Right lobe of liver (tissue), 6 donors: ENCODE measurements around the gene SHISA3. TPM values are rescaled to one million over a fixed set of nuclear protein-coding genes. Genes with fewer than 3 reads are reported as not detected.

Source experiments
- ATAC-seq, 4 donors: fragments of 200-7000 bp; cut with Tn5 transposase; one replicate each; pipeline ENCODE4 v1.9.1; 2020; ENCODE audit warnings: mild to moderate bottlenecking in 4 of 4, moderate library complexity in 4 of 4
- DNase-seq, 3 donors: peaks; one replicate each; pipeline ENCODE4 v3.0.0-alpha.2; 2020
- H3K27ac ChIP-seq, 3 donors: fragments of 200-600 bp; one replicate each; pipeline ENCODE4 v1.8.0; 2022
- H3K27me3 ChIP-seq, 2 donors: fragments of 200-600 bp; one replicate each; pipeline ENCODE4 v1.8.0; 2022
- H3K36me3 ChIP-seq, 4 donors: fragments of 200-600 bp; sonication (generic) in 1 of 4; one replicate each; pipeline versions ENCODE4 v1.5.1 to v1.8.0; 2017 to 2022; ENCODE audit warnings: control low read depth in 1 of 4
- H3K4me1 ChIP-seq, 4 donors: fragments of 200-600 bp; sonication (generic) in 1 of 4; one replicate each; pipeline versions ENCODE4 v1.5.1 to v1.8.0; 2017 to 2022; ENCODE audit warnings: control low read depth in 1 of 4
- H3K4me3 ChIP-seq, 3 donors: fragments of 200-600 bp; one replicate each; pipeline ENCODE4 v1.8.0; 2022
- H3K9me3 ChIP-seq, 4 donors: fragments of 200-600 bp; sonication (generic) in 1 of 4; one replicate each; pipeline versions ENCODE4 v1.5.1 to v1.8.0; 2017 to 2022; ENCODE audit warnings: control low read depth in 1 of 4
- CTCF ChIP-seq, 4 donors: fragments of 200-600 bp in 3 of 4; fragments of 450-650 bp in 1 of 4; IDR thresholded peaks; one replicate each; pipeline versions ENCODE4 v1.5.1 to v1.8.0; 2016 to 2022; ENCODE audit warnings: antibody characterized with exemption in 4 of 4, mild to moderate bottlenecking in 2 of 4
- POLR2A ChIP-seq: fragments of 450-650 bp; IDR thresholded peaks from one replicate; pipeline ENCODE4 v1.6.1; 2017; ENCODE audit warnings: antibody characterized with exemption, mild to moderate bottlenecking
- WGBS: methylation state at CpG from one replicate; pipeline ENCODE4 v1.1.6; 2018; ENCODE audit warnings: low coverage, low lambda C conversion rate; ENCODE audit not compliant: insufficient coverage; ENCODE audit errors: missing lambda C conversion rate; 5-methylcytosine and 5-hydroxymethylcytosine counted together
- intact Hi-C, 2 donors: fragments of 100-400 bp; cut with DNase I; formaldehyde crosslinking; loops; one replicate each; pipeline versions ENCODE4 v1.11.2 to v1.14.1; 2022
- total RNA-seq, 6 experiments: library from RNA; depleted of rRNA in 2 of 6; stranded (reverse); fragments of >200 nt in 2 of 6; fragmentation: NEBNext Ultra II Directional in 3 of 6; extraction: Animal tissue kit (Norgen Biotek cat#: 25700) in 3 of 6; gene quantifications; one replicate each; pipeline versions ENCODE4 v1.1.0 to v1.2.4, GENCODE V29; 2016 to 2023
- donor health status: DM: no; HTN: yes; CAD: no.
- donor health status: DM: no; HTN: no; CAD: no.
- donor health status: DM: no; HTN: no; CAD: no.
- donor health status: DM: no; HTN: yes; CAD: no.
- donor health status: DM: no; HTN: yes; CAD: no.

The SHISA3 gene
- total RNA-seq, 6 experiments from 2014 or later: 0.12 to 0.69 (median 0.36) TPM

DNA sequence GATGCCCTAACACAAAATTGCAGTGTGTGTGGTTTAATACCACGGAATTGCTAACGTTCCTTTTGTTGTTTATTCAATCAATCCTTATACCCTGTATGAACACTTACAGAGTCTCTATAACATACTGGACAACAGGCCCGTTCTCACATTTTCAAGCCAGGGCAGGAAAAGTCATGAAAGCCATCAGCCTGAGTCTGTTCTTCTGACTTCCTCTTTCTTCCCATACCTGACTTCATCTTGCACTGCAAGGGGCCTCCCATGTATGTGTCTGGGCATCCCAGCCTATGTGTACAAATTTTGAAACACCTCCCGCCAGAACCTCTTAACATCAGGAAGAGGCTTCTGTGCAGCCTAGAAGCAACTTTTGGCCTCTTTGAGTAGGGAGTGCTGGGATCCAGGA, 4.9 kb upstream of the SHISA3 start:
- Histone ChIP-seq H3K36me3 (no peaks in the 10 kb centered on the region), H3K27me3 (peaks cover 0 to 9% of the 10 kb centered on the region in 2 donors), H3K27ac (no peak overlapping the region), H3K4me3 (no peak overlapping the region), H3K9me3 (no peaks in the 10 kb centered on the region), H3K4me1 (peaks cover 0 to 12% (median 0%) of the 10 kb centered on the region in 4 donors)
- intact Hi-C loops: no loop called here
- DNase-seq (no peak), ATAC-seq (no peak)
- WGBS: 76% methylated on average over 4 of the region's 4 CpGs
- TF ChIP-seq CTCF (IDR thresholded peaks at IDR 0.05): no peak
- TF ChIP-seq POLR2A: no peak

DNA sequence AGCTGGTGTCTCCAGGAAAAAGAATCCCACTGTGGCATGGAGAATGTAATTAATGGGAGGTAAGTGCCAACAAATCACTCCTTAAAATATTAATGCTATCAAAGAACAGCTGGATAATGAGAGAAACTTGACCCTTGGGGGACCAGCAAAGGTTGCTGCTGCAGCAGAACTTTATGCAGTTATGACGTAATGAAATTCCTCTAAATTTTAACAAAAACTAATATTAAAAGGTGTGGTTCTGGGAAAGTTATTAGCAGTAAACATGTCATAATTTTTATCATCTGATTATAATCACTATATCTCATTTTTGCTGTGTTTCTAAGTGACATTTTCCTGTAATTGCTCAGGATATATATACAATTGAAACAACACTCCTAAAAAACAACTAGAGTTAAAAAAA, 1.7 kb upstream of the SHISA3 start:
- Histone ChIP-seq H3K27ac (no peak overlapping the region), H3K4me3 (no peak overlapping the region), H3K9me3 (no peaks in the 10 kb centered on the region), H3K4me1 (peaks cover 0 to 19% (median 0%) of the 10 kb centered on the region in 4 donors), H3K27me3 (peaks cover 0 to 19% of the 10 kb centered on the region in 2 donors), H3K36me3 (no peaks in the 10 kb centered on the region)
- intact Hi-C loops: no loop called here
- WGBS: 70% methylated on average over 1 of the region's 1 CpG
- TF ChIP-seq CTCF (IDR thresholded peaks at IDR 0.05): no peak
- TF ChIP-seq POLR2A: no peak
- no peak for DNase-seq
- no peak for ATAC-seq

DNA sequence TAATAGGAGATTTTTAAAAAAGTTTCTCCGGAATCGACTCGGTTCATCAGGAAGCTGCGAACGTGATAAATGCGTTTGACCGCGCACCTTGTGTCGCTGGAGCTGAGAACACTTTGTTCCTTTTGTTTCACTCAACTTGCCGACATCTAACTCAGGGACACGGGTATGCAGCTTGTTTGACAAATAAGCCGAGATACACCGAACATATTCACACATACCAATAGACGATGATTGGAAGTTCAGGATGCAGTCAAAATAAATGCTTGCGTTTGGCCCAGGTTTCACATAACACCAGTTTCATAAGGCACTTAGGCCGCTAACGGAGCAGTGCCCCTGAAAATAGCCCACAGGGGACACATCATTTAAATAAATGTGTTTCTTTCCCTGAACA, 932 bp upstream of the SHISA3 start:
- Histone ChIP-seq H3K27ac (no peak overlapping the region), H3K36me3 (no peaks in the 10 kb centered on the region), H3K27me3 (peaks cover 0 to 19% of the 10 kb centered on the region in 2 donors), H3K4me1 (peaks cover 0 to 19% (median 0%) of the 10 kb centered on the region in 4 donors), H3K9me3 (no peaks in the 10 kb centered on the region), H3K4me3 (no peak overlapping the region)
- 15% methylated on average over 17 of the region's 17 CpGs for WGBS
- DNase-seq (no peak), ATAC-seq (no peak)
- TF ChIP-seq CTCF (IDR thresholded peaks at IDR 0.05) (no peak), POLR2A (no peak)
- intact Hi-C loops: no loop called here

GRCh38 chr4:42397635-42398170, 415 bp downstream of the SHISA3 start:
- peaks cover 0 to 19% (median 0%) of the 10 kb centered on the region in 4 donors for H3K4me1 ChIP-seq
- H3K36me3 ChIP-seq: no peaks in the 10 kb centered on the region
- peak; percentile 27 to 40 (median 31) for ATAC-seq
- no CpG with 5 or more reads among the region's 52 CpGs for WGBS
- H3K27ac ChIP-seq: no peak overlapping the region
- peak overlapping the region; percentile 31 to 32 (median 31) for H3K4me3 ChIP-seq
- peaks cover 0 to 19% of the 10 kb centered on the region in 2 donors for H3K27me3 ChIP-seq
- TF ChIP-seq POLR2A (no peak), CTCF (IDR thresholded peaks at IDR 0.05) (no peak)
- no peak for DNase-seq
- intact Hi-C loops: no loop called here
- no peaks in the 10 kb centered on the region for H3K9me3 ChIP-seq
